Fibroblast of villous mesenchyme (primary cell): ENCODE data around the gene ZBTB20. TPM values are rescaled to one million over a fixed set of nuclear protein-coding genes. Genes with fewer than 3 reads are reported as not detected.

Source experiments
- DNase-seq: peaks from one replicate; pipeline ENCODE4 v3.0.0-alpha.2; 2010; ENCODE audit warnings: low read depth
- H3K4me3 ChIP-seq: 2 replicates; pipeline ENCODE4 v1.5.1; 2011; ENCODE audit warnings: low read depth, mild to moderate bottlenecking, low read length
- total RNA-seq: library from RNA; depleted of rRNA; stranded (reverse); fragments of >200 nt; gene quantifications from 2 replicates; pipeline ENCODE4 v1.2.3, GENCODE V29; 2012
- TF ChIP-seq, protein P1 (sequence below): IDR thresholded peaks from 2 replicates; pipeline ENCODE4 v1.5.1; 2012; ENCODE audit warnings: low read depth, mild to moderate bottlenecking, low read length; ENCODE audit not compliant: insufficient read depth

The ZBTB20 gene
- total RNA-seq, 1 donor: 28.1 TPM

DNA sequence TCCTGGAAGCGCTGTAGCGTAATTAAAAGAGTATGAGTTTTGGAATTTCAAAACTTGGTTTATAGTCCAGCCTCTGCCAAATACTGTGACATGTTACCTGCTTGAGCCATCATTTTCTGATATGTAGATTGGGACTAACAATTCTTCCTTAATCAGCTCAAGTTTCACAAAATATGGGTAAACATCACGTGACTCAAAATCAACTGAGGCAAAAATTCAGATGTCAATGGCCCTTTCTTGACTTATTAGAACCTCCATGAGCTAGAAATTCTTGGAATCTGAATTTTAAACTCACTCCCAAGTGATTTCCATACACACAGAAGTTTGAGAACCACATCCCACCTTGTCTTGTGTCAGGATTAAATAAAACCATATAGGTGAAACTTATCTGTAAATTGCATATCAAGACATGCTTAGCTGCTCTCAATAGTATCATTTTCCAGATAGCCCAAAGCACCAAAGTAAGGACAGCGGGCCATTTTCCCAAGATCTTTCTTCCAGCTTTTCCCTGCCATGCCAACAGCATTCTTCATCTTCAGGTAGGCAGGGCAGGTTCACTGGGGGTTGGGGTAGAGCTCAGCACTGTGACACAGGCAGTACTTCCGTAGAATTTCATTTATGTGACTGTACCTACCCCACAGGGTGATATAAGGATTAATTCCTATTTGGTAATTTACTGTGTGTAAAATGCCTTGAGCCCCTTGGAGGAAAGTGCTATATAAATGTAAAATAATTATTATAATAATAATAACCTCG lies 474.2 kb downstream of the ZBTB20 start:
- TF ChIP-seq, protein P1, sequence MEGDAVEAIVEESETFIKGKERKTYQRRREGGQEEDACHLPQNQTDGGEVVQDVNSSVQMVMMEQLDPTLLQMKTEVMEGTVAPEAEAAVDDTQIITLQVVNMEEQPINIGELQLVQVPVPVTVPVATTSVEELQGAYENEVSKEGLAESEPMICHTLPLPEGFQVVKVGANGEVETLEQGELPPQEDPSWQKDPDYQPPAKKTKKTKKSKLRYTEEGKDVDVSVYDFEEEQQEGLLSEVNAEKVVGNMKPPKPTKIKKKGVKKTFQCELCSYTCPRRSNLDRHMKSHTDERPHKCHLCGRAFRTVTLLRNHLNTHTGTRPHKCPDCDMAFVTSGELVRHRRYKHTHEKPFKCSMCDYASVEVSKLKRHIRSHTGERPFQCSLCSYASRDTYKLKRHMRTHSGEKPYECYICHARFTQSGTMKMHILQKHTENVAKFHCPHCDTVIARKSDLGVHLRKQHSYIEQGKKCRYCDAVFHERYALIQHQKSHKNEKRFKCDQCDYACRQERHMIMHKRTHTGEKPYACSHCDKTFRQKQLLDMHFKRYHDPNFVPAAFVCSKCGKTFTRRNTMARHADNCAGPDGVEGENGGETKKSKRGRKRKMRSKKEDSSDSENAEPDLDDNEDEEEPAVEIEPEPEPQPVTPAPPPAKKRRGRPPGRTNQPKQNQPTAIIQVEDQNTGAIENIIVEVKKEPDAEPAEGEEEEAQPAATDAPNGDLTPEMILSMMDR: no peak
- no peak overlapping the region for H3K4me3 ChIP-seq
- DNase-seq: no peak

DNA sequence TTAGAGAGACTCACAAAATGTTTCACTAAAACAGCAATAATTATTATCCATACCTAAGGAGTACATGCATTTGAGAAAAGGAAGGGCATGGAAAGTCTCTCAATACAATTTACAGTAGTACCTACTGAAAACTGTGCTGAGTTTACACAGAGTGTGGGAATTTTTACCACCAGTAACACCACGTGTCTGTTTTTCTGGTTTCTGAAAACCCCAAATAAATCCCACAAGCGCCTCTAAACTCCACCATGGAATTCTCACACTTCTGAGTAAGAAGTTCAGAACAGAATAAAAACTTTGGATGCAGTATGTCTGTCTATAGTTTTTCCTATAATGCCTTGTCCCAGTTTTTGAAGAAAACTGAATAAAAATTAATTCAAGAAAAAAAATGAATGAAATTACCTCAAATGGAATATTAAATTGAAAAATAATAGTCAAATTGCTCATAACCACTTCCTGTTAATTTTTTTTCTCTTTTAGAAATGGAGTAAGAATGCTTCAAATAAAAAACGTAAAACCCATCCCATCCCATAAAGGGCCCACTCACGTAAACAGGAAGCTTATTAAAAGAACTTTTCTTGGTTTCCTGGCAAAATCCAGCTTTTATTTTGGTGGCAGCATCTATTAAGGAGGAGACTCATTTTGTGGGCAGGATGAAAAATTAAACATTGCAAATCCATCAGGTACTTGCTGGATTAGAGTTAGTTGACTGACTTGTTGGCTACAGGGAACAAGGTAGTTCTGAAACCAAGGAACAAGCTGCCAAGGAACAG lies 475.2 kb downstream of the ZBTB20 start:
- DNase-seq: peak; percentile 33

DNA sequence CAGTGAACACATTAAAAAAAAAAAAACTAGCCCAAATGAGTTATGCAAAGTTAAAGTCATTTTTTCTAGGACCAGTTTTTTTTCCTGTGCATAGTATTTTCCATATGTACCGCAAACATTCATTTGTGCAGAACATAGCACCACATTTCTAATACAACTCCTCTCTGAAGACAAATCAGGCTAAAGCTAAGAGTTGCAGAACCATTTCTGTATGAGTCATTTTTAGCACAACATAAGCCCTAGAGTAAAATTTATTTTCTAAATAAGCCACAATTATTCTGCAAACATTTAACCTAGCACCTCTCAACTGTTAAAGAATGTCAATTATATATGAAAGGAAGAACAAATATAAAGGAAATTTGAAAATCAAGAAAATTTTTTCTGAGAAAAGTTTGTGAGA lies 477.5 kb downstream of the ZBTB20 start:
- peak; percentile 24 for DNase-seq
- TF ChIP-seq, protein P1: no peak
- no peak overlapping the region for H3K4me3 ChIP-seq

More for the DNA sequence above, 475.2 kb downstream of the ZBTB20 start:
- H3K4me3 ChIP-seq: no peak overlapping the region
- TF ChIP-seq, protein P1: no peak

DNA sequence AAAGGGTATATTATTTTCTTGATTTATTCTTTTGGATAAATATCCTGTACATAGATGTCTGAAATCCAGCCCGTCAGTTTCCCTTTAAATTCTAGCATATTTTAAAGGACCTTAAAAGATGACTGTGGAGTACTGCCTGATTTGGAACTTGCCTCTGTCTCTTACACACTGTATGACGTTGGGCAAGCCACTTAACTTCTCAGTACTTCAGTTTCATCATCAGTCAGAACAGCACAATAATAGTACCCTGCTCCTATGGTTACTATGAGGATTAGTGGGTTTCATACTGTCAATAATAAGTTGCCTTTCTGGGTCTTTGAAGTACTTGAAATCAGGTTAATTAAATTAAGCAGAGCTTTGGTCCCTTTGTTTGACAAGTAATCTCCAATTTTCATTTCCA lies 479.0 kb downstream of the ZBTB20 start:
- no peak overlapping the region for H3K4me3 ChIP-seq
- no peak for DNase-seq
- TF ChIP-seq, protein P1: no peak

DNA sequence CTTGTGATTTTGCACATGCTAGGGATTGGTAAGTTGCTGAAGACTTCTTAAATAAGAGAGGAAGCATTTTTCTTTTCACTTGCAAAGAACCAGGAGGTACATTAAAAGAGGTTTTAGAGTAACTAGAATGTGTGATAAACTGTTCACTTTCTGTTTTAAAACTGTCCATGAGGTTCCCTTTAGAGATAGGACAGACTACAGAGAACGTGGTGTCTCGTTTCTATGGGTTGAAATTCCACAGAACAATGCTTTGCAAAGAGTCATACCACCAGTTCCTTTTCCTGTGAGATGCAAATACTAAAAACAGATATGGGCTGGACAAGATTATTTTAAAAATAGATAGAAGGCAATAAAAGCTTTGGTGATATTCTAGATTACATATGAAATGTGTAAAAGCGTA lies 480.5 kb downstream of the ZBTB20 start:
- TF ChIP-seq, protein P1: no peak
- no peak overlapping the region for H3K4me3 ChIP-seq
- no peak for DNase-seq

DNA sequence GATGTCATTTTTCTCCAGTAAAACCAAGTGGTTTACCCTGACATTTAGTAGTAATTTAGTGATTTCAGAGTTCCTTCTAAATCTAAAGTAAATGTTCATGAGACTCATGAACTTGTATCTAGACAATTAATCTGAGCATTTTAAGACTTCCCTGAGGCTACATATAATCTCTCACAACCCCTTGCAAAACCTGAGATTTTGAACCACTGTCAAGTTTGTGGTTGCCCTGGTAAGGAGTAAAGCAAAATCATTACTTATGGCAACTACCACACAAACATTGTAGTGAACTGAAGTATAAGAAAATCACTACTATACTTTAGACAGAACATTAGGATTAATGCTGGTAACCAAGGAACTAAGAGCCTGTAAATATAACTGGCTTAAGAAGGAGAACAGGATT lies 483.1 kb downstream of the ZBTB20 start:
- TF ChIP-seq, protein P1: no peak
- H3K4me3 ChIP-seq: no peak overlapping the region
- DNase-seq: no peak
